SK-N-SH treated with all-trans-retinoic acid at 6 μM for 48 hours (cell line): ENCODE data around the gene RASA2.

ENCODE experiments used
- CREB5 ChIP-seq: fragments of 250-450 bp; sonication (Bioruptor Pico); IDR thresholded peaks from 2 replicates; pipeline ENCODE4 v1.5.1; 2020; ENCODE audit warnings: low read depth, mild to moderate bottlenecking, moderate library complexity
- RARB ChIP-seq: fragments of 250-450 bp; sonication (Bioruptor Pico); IDR thresholded peaks from 2 replicates; pipeline ENCODE4 v1.8.0; 2021; ENCODE audit warnings: mild to moderate bottlenecking, moderate library complexity
- ZFP3 ChIP-seq: fragments of 250-450 bp; sonication (Bioruptor Pico); IDR thresholded peaks from 2 replicates; pipeline ENCODE4 v1.5.0; 2020; ENCODE audit warnings: mild to moderate bottlenecking, moderate library complexity

GRCh38 chr3:141506071-141506470 is 19.2 kb downstream of the RASA2 start:
- no peak for TF ChIP-seq ZFP3
- TF ChIP-seq CREB5 (CRISPR knock-in tag) = no peak
- TF ChIP-seq RARB = no peak
